Naive thymus-derived CD8-positive, alpha-beta T cell (primary cell): Measurements from ENCODE around the gene ATG10. TPM values are rescaled to one million over a fixed set of nuclear protein-coding genes. Genes with fewer than 3 reads are reported as not detected.

Source experiments
- ATAC-seq, 2 donors: fragments of 150-1000 bp; cut with Tn5 transposase in 1 of 2; sonication (Bioruptor Pico), chemical (Tn5 transposase) in 1 of 2; 1 replicate in 1 of 2; 2 replicates in 1 of 2; pipeline ENCODE4 v1.10.0; 2021; ENCODE audit warnings: mild to moderate bottlenecking in 2 of 2, moderate library complexity in 2 of 2
- POLR2A ChIA-PET: fragments of 350-600 bp; sonication (Branson Sonifier 250); formaldehyde crosslinking; loops from one replicate; lab custom pipeline; 2021; ENCODE audit warnings: antibody characterized with exemption; lab: Charles Lee
- DNase-seq, 10 donors: peaks; one replicate each; pipeline versions ENCODE4 v3.0.0 to v3.0.0-alpha.2; 2020 to 2022
- H3K27ac Mint-ChIP-seq, 10 donors: one replicate each; pipeline ENCODE4 v1.8.0; 2020 to 2022; ENCODE audit warnings: mild to moderate bottlenecking in 10 of 10, mixed read lengths in 10 of 10, moderate library complexity in 4 of 10, inconsistent platforms in 1 of 10
- H3K27me3 Mint-ChIP-seq, 5 donors: one replicate each; pipeline ENCODE4 v1.8.0; 2021 to 2022; ENCODE audit warnings: mixed read lengths in 5 of 5
- H3K36me3 Mint-ChIP-seq, 3 donors: one replicate each; pipeline ENCODE4 v1.8.0; 2020 to 2022; ENCODE audit warnings: mixed read lengths in 3 of 3, mild to moderate bottlenecking in 2 of 3, inconsistent platforms in 1 of 3
- H3K4me1 Mint-ChIP-seq, 4 donors: one replicate each; pipeline ENCODE4 v1.8.0; 2021 to 2022; ENCODE audit warnings: mixed read lengths in 4 of 4
- H3K4me3 Mint-ChIP-seq, 10 donors: one replicate each; pipeline ENCODE4 v1.8.0; 2020 to 2022; ENCODE audit warnings: mild to moderate bottlenecking in 10 of 10, mixed read lengths in 10 of 10, moderate library complexity in 6 of 10, inconsistent platforms in 1 of 10
- H3K9me3 Mint-ChIP-seq, 9 donors: one replicate each; pipeline ENCODE4 v1.8.0; 2020 to 2022; ENCODE audit warnings: mixed read lengths in 9 of 9, mild to moderate bottlenecking in 3 of 9, inconsistent platforms in 1 of 9, moderate library complexity in 1 of 9
- polyA plus RNA-seq, 3 donors: library from polyadenylated mRNA; unstranded; fragments of 300-500 nt; fragmentation: Illumina TruSeq; gene quantifications; one replicate each; pipeline ENCODE4 v1.2.3, GENCODE V29; 2021
- total RNA-seq, 8 experiments: library from RNA in 2 of 8; stranded (reverse) in 2 of 8; gene quantifications; one replicate each; pipeline ENCODE4 v1.2.3 and lab custom pipeline; 2021 to 2026

ATG10 gene
- total and polyA plus RNA-seq, 5 experiments from 2014 or later, result 9.2 to 11.8 (median 9.8) TPM

DNA sequence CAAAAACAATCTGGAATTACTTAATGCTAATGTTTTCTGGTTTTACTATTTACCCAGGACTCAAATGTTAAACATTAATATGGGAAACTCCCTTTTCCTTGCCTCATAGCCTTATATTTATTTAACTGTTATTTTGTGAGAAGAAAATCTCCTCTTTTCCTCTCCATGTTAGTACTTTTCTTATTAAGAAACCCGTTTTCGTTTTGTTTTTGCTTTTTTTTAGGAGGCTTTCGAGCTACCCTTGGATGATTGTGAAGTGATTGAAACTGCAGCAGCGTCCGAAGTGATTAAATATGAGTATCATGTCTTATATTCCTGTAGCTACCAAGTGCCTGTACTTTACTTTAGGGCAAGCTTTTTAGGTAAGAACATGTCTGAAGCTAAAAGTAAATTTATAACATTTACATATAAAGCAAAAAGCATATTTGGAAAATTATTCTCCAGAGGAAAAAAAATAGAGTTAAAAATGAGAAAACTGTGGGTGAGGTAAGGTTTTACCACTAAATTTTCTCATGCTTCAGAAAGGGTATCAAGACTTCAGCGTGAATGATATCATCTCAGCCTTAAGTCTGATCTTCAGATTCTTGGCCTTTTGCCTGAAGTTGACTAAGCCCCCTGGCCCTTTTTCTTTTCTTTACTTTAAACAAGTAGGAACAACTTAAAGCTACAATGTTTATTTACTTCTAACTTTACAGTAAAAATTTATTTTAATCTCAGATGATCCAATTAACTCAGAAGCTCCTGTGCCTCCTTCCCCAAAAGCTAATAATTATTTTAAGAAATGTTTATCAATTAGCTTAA, 192.6 kb downstream of the ATG10 start:
- H3K9me3 Mint-ChIP-seq, result no peaks in the 10 kb centered on the region
- POLR2A ChIA-PET, result interaction anchor here (1.4 kb wide), 1 partner anchor 313 kb away, joined by 6 read pairs; no protein-coding TSS in a partner anchor
- peaks cover 0 to 10% (median 2%) of the 10 kb centered on the region in 4 donors for H3K4me1 Mint-ChIP-seq
- H3K27me3 Mint-ChIP-seq, result no peaks in the 10 kb centered on the region
- H3K36me3 Mint-ChIP-seq, result no peaks in the 10 kb centered on the region
- DNase-seq (no peak), ATAC-seq (no peak)
- H3K4me3 Mint-ChIP-seq, result no peak overlapping the region
- H3K27ac Mint-ChIP-seq, result peak overlapping the region in 1 of 10 donors; percentile 37

DNA sequence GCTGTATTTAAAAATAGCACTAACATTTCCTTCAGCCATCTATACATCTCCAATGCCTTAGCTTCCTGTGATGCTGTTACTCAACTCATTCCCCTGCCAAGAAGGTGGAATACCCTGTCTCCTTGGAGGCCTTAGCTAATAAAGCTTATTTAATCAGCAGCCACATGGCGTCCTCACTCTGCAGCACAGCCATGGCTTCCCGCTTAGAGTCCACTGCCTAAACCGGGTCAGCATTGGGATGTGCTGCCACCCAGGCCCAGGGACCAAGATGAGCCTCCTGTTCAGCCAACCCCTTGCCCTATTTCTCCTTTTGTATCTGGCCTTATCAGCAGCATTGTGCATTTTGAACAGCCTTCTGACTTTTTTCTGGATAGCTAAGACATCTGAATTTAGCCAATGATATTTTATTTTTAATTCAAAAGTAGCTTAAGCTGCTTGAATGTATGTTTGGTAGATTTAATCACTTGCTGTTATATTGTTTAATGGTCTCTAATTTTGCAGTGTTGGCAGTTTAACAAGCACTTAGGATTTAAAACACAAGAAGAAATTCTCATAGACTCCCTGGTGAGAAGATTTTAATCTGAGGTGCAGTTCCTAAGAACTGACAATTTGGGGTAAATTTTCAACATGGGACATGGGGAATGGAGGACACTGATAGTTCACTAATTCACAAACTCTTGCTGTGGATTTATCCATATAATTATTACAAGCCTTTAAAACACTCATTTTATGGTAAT, 193.3 kb downstream of the ATG10 start:
- no peak for ATAC-seq
- H3K4me3 Mint-ChIP-seq, result no peak overlapping the region
- H3K36me3 Mint-ChIP-seq, result no peaks in the 10 kb centered on the region
- POLR2A ChIA-PET, result interaction anchor here (1.4 to 1.6 kb wide), 2 partner anchors 313 to 314 kb away, joined by 4 to 6 read pairs; no protein-coding TSS in a partner anchor
- no peaks in the 10 kb centered on the region for H3K9me3 Mint-ChIP-seq
- peak overlapping the region in 5 of 10 donors; percentile 15 to 63 (median 49) for H3K27ac Mint-ChIP-seq
- H3K27me3 Mint-ChIP-seq, result no peaks in the 10 kb centered on the region
- DNase-seq, result no peak
- peaks cover 0 to 10% (median 2%) of the 10 kb centered on the region in 4 donors for H3K4me1 Mint-ChIP-seq

- Mint-ChIP-seq H3K9me3 (no peaks in the 10 kb centered on the region), H3K4me1 (peaks cover 0 to 6% (median 2%) of the 10 kb centered on the region in 4 donors), H3K27me3 (no peaks in the 10 kb centered on the region), H3K4me3 (no peak overlapping the region), H3K36me3 (no peaks in the 10 kb centered on the region), H3K27ac (peak overlapping the region in 4 of 10 donors; percentile 15 to 63 (median 36))
- ATAC-seq (peak; percentile 93 to 97), DNase-seq (peak in 9 of 10 donors; percentile 17 to 75 (median 47))
- POLR2A ChIA-PET, result interaction anchor here (1.6 kb wide), 1 partner anchor 314 kb away, joined by 4 read pairs; no protein-coding TSS in a partner anchor
Observed at GRCh38 chr5:82165740-82166530, 194.1 kb downstream of the ATG10 start.

GRCh38 chr5:82167372-82167935, 195.6 kb downstream of the ATG10 start:
- no peak for ATAC-seq
- POLR2A ChIA-PET, result no interaction called here
- no peaks in the 10 kb centered on the region for H3K36me3 Mint-ChIP-seq
- H3K27me3 Mint-ChIP-seq, result no peaks in the 10 kb centered on the region
- H3K9me3 Mint-ChIP-seq, result no peaks in the 10 kb centered on the region
- H3K4me3 Mint-ChIP-seq, result no peak overlapping the region
- no peak overlapping the region for H3K27ac Mint-ChIP-seq
- no peak for DNase-seq
- peaks cover 0 to 5% (median 2%) of the 10 kb centered on the region in 4 donors for H3K4me1 Mint-ChIP-seq

GRCh38 chr5:82168294-82168693, 196.5 kb downstream of the ATG10 start:
- Mint-ChIP-seq H3K27me3 (no peaks in the 10 kb centered on the region), H3K27ac (no peak overlapping the region), H3K9me3 (no peaks in the 10 kb centered on the region), H3K4me3 (no peak overlapping the region), H3K36me3 (no peaks in the 10 kb centered on the region), H3K4me1 (peaks cover 0 to 5% (median 2%) of the 10 kb centered on the region in 4 donors)
- POLR2A ChIA-PET, result no interaction called here
- no peak for ATAC-seq
- DNase-seq, result no peak

- POLR2A ChIA-PET, result no interaction called here
- no peak for DNase-seq
- Mint-ChIP-seq H3K27ac (no peak overlapping the region), H3K36me3 (no peaks in the 10 kb centered on the region), H3K27me3 (no peaks in the 10 kb centered on the region), H3K4me1 (peaks cover 2 to 12% (median 5%) of the 10 kb centered on the region in 4 donors), H3K4me3 (no peak overlapping the region), H3K9me3 (no peaks in the 10 kb centered on the region)
- ATAC-seq, result no peak
Observed at GRCh38 chr5:82169892-82170291, 198.1 kb downstream of the ATG10 start.

GRCh38 chr5:82174128-82174918, 202.5 kb downstream of the ATG10 start:
- POLR2A ChIA-PET, result no interaction called here
- Mint-ChIP-seq H3K9me3 (no peaks in the 10 kb centered on the region), H3K27ac (no peak overlapping the region), H3K27me3 (no peaks in the 10 kb centered on the region), H3K4me1 (peaks cover 0 to 12% (median under 1%) of the 10 kb centered on the region in 4 donors), H3K36me3 (peaks cover 0 to 7% (median 0%) of the 10 kb centered on the region in 3 donors), H3K4me3 (no peak overlapping the region)
- DNase-seq, result peak; percentile 17 to 75 (median 38)
- ATAC-seq, result peak; percentile 55 to 59

DNA sequence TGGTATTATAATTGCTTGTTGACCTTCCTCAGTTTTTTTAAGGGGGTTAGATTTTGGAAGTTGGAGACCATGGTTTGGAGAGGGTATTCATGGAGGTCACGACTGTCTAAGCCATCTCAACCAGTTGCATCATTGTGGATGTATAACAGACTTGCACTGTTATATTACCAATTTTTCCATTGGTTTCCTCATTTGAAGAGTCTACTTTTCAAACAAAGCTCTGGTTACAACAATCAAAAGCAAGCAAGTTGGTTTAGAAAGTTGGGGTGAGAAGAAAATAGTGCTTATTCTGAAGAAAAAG, 203.0 kb downstream of the ATG10 start:
- no peak overlapping the region for H3K4me3 Mint-ChIP-seq
- POLR2A ChIA-PET, result no interaction called here
- no peak overlapping the region for H3K27ac Mint-ChIP-seq
- peaks cover 0 to 12% (median under 1%) of the 10 kb centered on the region in 4 donors for H3K4me1 Mint-ChIP-seq
- no peaks in the 10 kb centered on the region for H3K27me3 Mint-ChIP-seq
- no peaks in the 10 kb centered on the region for H3K9me3 Mint-ChIP-seq
- peaks cover 2 to 9% (median 2%) of the 10 kb centered on the region in 3 donors for H3K36me3 Mint-ChIP-seq
- no peak for ATAC-seq
- DNase-seq, result peak in 1 of 10 donors; percentile 2

- no peak overlapping the region for H3K27ac Mint-ChIP-seq
- DNase-seq, result no peak
- peaks cover 10 to 19% (median 15%) of the 10 kb centered on the region in 3 donors for H3K36me3 Mint-ChIP-seq
- H3K9me3 Mint-ChIP-seq, result no peaks in the 10 kb centered on the region
- H3K4me3 Mint-ChIP-seq, result no peak overlapping the region
- POLR2A ChIA-PET, result no interaction called here
- H3K27me3 Mint-ChIP-seq, result no peaks in the 10 kb centered on the region
- ATAC-seq, result no peak
- peaks cover 0 to 12% (median under 1%) of the 10 kb centered on the region in 4 donors for H3K4me1 Mint-ChIP-seq
Observed at GRCh38 chr5:82176115-82176814, 204.4 kb downstream of the ATG10 start.

GRCh38 chr5:82178378-82178777, 206.6 kb downstream of the ATG10 start:
- ATAC-seq (no peak), DNase-seq (no peak)
- POLR2A ChIA-PET, result no interaction called here
- Mint-ChIP-seq H3K27me3 (no peaks in the 10 kb centered on the region), H3K9me3 (peaks cover 0 to 3% (median 0%) of the 10 kb centered on the region in 9 donors), H3K36me3 (peaks cover 18 to 28% (median 24%) of the 10 kb centered on the region in 3 donors), H3K27ac (no peak overlapping the region), H3K4me1 (peaks cover 0 to 12% (median under 1%) of the 10 kb centered on the region in 4 donors), H3K4me3 (no peak overlapping the region)

DNA sequence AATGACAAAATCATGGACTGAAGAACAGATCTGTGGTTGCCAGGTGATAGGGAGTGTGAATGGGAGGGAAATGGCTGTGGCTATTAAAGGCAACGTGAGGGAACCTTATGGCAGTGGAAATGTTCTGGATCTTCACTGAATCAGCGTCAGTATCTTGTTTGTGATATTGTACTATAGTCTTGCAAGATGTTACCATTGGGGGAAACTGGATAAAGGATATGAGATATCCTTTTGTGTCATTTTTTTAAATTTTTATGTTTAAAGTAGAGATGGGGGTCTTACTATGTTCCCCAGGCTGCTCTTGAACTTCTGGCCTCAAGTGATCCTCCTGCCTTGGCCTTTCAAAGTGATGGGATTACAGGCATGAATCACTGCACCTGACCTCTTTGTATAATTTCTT, 210.8 kb downstream of the ATG10 start:
- no peak overlapping the region for H3K27ac Mint-ChIP-seq
- DNase-seq (no peak), ATAC-seq (no peak)
- no peak overlapping the region for H3K4me3 Mint-ChIP-seq
- no peaks in the 10 kb centered on the region for H3K4me1 Mint-ChIP-seq
- peaks cover 0 to 3% (median 0%) of the 10 kb centered on the region in 9 donors for H3K9me3 Mint-ChIP-seq
- POLR2A ChIA-PET, result no interaction called here
- H3K36me3 Mint-ChIP-seq, result peaks cover 18 to 39% (median 30%) of the 10 kb centered on the region in 3 donors
- H3K27me3 Mint-ChIP-seq, result no peaks in the 10 kb centered on the region
